HFF-Myc (cell line): ENCODE data around the gene ALK.
"Not testable (repeated sequence)": the region's sequence is repeated elsewhere in the genome, so short reads cannot be mapped to it uniquely, and the experiment has no call there.

Experiments
- DNase-seq: peaks from one replicate; pipeline ENCODE4 v3.0.0-alpha.2; 2011; ENCODE audit warnings: low read depth; ENCODE audit errors: extremely low read depth
- H3K4me3 ChIP-seq: replicated peaks from 2 replicates; pipeline ENCODE4 v1.5.1; 2011; ENCODE audit warnings: low read depth, mild to moderate bottlenecking, control low read depth, low read length
- TF ChIP-seq, protein P1 (sequence below): IDR thresholded peaks from 2 replicates; pipeline ENCODE4 v1.5.1; 2012; ENCODE audit warnings: mild to moderate bottlenecking, low read depth, low read length, control low read depth; ENCODE audit errors: missing control alignments

The ALK gene

GRCh38 chr2:29259221-29259620 is 662.2 kb downstream of the ALK start:
- TF ChIP-seq, protein P1, sequence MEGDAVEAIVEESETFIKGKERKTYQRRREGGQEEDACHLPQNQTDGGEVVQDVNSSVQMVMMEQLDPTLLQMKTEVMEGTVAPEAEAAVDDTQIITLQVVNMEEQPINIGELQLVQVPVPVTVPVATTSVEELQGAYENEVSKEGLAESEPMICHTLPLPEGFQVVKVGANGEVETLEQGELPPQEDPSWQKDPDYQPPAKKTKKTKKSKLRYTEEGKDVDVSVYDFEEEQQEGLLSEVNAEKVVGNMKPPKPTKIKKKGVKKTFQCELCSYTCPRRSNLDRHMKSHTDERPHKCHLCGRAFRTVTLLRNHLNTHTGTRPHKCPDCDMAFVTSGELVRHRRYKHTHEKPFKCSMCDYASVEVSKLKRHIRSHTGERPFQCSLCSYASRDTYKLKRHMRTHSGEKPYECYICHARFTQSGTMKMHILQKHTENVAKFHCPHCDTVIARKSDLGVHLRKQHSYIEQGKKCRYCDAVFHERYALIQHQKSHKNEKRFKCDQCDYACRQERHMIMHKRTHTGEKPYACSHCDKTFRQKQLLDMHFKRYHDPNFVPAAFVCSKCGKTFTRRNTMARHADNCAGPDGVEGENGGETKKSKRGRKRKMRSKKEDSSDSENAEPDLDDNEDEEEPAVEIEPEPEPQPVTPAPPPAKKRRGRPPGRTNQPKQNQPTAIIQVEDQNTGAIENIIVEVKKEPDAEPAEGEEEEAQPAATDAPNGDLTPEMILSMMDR, result no peak
- no peak for DNase-seq

DNA sequence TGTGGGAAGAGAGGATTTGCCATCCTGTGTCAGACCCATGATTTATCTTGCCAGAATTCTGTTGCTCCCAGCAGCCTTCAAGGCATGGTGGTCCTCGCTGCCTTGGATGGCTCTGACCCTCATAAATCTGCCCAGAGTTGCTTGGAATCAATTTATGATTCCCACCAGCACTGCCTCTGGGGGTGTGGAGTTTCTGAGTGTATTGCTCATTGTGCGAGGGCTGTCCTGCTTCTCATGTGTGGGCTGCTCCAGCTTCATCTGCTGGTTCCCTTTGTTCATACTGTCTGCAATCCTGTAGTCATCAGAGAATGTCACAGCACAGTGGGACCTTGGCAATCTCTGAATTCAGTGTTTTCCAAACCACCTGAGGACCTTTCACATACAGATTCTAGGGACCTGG is 666.4 kb downstream of the ALK start:
- no peak for DNase-seq
- TF ChIP-seq, protein P1, result no peak
- no peak overlapping the region for H3K4me3 ChIP-seq

More at GRCh38 chr2:29259221-29259620, 662.2 kb downstream of the ALK start:
- H3K4me3 ChIP-seq, result no peak overlapping the region

GRCh38 chr2:29253495-29254275 is 667.7 kb downstream of the ALK start:
- DNase-seq, H3K4me3 ChIP-seq: not testable (repeated sequence)

GRCh38 chr2:29253026-29253425 is 668.4 kb downstream of the ALK start:
- no peak overlapping the region for H3K4me3 ChIP-seq
- TF ChIP-seq, protein P1, result no peak
- no peak for DNase-seq

GRCh38 chr2:29251406-29251805 is 670.0 kb downstream of the ALK start:
- H3K4me3 ChIP-seq, result no peak overlapping the region
- TF ChIP-seq, protein P1, result no peak
- no peak for DNase-seq

DNA sequence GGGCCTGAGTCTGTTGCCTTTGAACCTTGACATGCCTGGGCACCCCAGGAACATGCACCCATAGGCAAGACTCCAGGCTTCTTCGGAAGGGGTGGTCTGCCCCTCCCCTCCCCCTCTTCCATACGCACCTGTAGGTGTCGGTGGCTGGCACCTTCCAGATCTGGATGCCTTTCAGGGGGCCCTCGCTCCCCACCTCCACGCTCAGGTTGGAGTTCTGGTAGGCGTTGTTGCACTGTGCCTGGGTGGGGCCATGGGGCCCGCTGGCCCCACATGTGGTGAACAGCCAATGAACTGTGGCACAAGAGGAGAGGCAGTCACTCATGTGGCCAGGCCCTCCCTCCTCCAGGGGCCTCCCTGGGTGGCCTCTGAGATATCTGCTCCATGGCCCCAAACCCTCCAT is 670.4 kb downstream of the ALK start:
- no peak for DNase-seq

DNA sequence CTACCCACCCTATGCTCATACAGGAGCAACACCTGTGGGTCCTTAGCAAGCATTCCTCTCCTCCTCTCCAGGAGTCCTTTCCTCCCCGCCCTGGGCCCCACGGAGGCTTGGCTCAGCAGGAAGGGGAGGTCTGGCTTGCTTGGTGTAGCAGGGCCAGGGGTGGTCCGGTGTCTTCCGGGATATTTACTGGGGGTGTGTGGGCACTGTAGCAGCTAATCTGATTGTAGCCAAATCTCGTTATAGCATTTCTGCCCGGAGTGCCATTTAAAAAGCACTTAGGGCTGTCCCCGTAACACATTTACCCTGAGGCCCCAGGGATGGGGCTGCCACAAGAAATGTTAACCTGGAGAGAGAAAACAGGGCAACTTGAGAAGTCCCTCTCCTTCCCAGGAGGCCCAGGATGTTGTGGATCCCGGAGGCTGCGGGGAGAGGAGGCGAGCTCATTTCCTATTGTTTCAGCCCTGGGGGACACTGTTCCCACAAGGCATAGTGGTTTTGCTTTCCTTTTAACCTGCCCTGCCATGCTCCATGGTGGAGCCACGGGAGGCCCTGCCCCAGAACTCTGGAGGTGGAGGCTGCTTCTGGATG is 671.6 kb downstream of the ALK start:
- DNase-seq, result no peak
- H3K4me3 ChIP-seq, result no peak overlapping the region
- TF ChIP-seq, protein P1, result no peak

More for the DNA sequence above, 670.4 kb downstream of the ALK start:
- H3K4me3 ChIP-seq, result no peak overlapping the region
- TF ChIP-seq, protein P1, result no peak
